CD4-positive, alpha-beta T cell treated with Interleukin-4 for 1 hour (primary cell): ENCODE data around the gene ATP11B.
A peak's percentile ranks its signal among the peaks of the same experiment; 100 is the strongest.

ENCODE experiments used
- DNase-seq, 2 donors: peaks; one replicate each; pipeline ENCODE4 v3.0.0-alpha.2; 2020 to 2022

ATP11B gene

DNA sequence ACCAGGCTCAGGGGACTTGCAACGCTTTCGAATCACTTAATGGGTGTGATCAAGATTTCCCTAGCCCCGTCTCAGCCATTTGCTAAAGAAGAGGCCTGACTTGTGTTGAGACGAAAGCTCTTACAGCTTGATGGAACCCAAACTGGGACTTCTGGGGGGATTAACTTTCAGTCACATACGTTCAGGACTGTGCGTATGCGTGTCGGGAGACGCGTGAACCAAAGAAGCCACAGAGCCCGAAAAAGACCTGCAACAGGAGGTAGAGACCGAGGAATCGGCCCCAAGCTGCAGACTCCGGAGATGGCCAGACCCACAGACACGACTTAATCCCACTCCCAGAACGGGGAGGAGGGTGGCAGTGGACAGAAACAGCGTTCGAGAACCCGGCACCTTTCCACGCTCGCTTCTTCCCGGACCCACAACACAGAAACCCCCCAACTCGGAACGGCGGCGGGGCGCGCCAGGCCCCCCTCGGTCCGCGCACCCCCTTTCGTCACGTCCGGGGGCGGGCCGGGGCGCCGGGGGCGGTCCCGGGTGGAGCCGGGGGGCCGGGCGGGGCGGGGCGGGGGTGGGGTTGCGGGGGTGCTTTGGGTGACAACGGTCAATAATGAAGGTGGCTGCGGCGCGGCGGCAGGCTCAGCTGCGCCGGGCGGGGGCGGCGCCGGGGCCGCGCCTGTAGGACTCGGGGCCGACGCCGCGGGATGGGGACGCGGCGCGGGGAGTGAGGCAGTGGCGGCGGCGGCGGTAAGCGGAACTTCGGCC lies at the start of gene ATP11B:
Gene ATP11B, plus strand, starts transcription at position 604 of the 762 bp plus-strand sequence. CDS start 256 bp downstream, outside the sequence.
- DNase-seq, result peak; percentile 81 to 85

- no peak for DNase-seq
Measured at GRCh38 chr3:182746959-182747358, 46.3 kb upstream of the ATP11B start.

- no peak for DNase-seq
Measured at GRCh38 chr3:182755308-182755707, 38.0 kb upstream of the ATP11B start.

DNA sequence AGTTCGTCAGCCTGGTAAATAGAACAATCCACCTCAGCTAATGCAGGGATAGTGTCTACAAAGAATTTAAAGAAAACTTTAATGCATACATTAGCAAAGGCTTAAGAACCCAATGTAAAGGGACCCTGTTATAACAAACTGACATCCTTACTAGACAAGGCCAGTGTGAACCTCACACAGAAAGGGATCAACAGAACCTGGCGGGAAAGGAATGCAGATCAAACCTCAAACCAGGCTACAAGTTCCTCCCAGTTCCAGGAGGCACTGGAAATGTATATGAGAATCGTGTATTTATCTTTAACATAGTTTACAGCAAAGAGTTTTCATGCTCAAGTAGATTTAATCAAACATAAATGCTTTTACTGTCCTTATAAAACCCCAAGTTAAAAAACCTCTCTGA lies 37.6 kb upstream of the ATP11B start:
- DNase-seq, result no peak

DNA sequence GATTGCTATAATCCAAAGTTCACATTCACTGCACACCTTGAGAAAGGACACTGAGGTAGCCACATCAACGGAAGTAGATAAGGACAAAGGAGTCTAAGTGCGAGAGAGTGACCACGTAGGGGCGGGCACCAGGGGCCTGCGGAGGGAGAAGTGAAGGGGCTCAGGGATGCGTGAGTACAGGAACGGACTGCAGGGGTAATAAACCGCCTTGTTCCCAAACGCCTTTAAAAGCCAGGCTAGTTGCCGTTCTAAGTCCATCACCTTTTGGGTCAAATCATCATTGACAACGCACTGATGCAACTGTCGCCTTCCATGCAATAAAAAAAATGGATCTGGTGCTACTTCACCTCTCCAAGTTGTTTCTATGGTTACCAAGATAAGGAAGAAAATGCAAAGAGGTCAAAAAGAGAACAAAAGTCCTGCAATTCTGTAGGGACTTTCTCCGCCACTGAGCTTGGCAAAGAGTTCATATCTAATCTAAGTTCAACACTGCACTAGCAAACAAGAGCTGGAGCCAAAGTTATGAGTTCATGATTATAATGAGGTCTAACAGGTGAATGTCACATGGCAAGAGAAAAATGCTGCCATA lies 32.6 kb upstream of the ATP11B start:
- DNase-seq, result no peak

DNA sequence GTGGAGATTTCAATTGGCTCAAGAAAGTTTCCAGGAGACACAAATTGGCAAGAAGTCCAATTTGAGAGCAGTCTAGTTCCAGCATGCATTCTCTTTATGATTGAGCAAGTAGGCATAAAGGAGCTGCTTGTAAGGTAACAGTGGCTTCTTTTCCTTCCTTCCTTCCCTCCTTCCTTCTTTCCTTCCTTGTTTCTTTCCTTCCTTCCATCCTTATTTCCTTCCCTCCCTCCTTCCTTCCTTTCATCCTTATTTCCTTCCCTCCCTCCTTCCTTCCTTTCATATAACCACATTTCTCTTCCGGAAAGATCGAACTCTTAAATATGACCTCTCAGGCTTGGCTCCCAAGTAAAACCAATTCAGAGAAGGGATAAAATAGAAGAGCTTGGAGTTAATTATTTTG lies 29.4 kb upstream of the ATP11B start:
- no peak for DNase-seq

DNA sequence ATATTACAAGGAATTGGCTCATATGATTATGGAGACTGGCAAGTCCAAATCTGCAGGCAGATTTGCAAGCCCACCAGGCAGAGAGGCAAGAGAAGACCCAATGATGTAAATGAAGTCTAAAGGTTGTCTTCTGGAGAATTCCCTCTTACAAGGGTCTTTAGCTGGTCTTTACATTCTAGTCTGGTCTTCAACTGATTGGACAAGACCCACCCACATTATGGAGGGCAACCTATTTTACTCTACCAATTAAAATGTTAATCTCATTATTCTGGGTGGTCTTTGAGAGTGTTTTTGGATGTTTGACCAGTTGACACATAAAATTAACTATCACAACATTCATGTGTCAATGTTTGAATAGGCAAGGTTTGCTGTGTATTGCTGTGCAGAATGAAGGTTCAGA lies 28.0 kb upstream of the ATP11B start:
- DNase-seq, result no peak

DNA sequence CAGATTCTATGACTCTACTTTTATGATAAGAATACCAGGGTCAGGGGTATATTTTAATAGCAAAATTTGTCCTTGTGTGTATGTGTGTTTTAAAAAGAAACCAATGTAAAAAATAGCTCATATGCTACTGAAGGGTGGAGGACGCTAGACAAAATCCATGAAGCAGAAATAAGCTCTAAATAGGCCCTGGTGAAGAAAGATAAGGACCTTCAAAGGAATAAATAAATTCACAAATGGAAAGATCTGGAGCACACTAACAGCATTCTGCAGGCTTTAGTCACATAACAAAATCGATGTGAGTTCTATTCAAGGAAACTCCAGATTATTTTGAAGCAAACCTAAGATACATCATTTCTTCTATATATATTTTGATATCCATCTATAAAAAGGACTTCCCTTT lies 27.2 kb upstream of the ATP11B start:
- DNase-seq, result no peak

DNA sequence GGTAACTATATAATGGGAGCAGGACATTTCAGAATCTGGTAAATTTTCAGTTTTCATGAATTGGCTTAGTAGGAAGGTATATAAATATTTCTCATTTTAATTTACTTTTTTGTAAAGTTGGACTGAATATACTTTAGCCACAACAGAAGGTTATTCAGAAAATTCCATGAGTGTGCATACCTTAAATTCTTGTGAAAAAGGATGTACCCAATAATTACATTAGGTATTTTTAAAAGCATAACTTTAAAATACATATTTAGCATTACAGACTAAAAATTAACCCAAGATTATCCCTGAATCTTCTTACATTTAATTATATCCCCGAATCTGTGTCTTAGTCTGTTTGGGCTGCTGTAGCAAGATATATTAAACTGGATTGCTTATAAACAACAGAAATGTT lies 24.9 kb upstream of the ATP11B start:
- no peak for DNase-seq

DNA sequence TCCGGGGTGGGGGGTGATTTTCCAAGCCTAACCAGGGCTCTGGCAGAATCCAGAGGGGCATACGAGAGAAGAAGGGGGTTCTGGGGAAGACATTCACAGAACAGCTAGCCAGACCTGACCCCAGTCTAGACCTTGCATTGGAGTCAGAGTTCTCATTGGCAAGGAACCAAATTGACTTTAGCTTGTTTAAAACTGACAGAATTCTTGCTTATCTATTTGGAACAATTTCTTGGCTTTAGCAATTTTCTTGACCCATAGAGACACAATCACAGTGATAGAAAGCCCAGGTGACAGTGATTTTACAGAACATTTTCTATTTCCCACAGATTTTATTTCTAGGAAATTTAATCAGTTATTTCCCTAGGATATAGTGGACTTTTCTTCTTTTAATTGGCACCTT lies 23.6 kb upstream of the ATP11B start:
- no peak for DNase-seq

DNA sequence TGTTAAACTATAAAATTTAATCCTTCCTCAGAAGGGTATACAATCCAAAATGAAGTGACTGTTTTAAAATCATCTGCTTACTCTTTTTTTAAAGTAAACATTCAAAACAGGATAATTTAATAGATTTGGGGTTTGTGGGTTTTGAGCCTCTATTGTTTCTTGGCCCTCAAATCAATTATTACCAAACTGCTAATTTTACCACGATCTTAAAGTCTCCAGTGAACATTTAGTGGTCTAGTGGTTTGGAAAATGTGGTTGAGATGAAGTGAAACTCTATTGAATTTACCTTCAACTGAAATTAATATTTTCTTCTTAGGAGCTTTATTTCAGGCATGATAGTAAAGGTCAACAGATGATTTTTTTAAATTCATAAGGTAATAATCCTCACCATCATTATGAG lies 11.2 kb upstream of the ATP11B start:
- DNase-seq, result no peak

GRCh38 chr3:182783106-182783505 lies 10.2 kb upstream of the ATP11B start:
- DNase-seq, result no peak

DNA sequence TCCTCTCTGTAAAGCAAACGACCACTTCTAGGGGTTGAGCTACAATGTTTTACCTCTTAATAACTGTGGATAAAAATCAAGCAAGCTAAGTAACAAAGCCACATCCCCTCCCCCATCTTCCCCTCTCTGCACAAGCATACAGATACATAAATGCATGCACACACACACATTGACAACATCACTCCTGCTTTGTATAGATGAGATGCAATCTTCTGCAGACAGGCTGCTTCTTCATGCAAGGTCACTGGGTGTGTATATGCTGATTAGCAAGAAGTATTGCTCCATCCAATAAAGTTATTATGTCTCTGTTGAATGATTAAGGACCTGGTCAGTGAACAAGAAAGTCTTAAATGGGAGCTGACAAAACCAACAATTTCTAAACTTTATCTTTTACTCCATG lies 8.8 kb upstream of the ATP11B start:
- DNase-seq, result no peak

GRCh38 chr3:182785142-182785541 lies 8.2 kb upstream of the ATP11B start:
- DNase-seq, result no peak

- DNase-seq, result no peak
Measured at GRCh38 chr3:182785756-182786155, 7.5 kb upstream of the ATP11B start.

GRCh38 chr3:182786564-182787196 lies 6.6 kb upstream of the ATP11B start:
- no peak for DNase-seq

GRCh38 chr3:182787302-182788036 lies 5.8 kb upstream of the ATP11B start:
- DNase-seq, result no peak

DNA sequence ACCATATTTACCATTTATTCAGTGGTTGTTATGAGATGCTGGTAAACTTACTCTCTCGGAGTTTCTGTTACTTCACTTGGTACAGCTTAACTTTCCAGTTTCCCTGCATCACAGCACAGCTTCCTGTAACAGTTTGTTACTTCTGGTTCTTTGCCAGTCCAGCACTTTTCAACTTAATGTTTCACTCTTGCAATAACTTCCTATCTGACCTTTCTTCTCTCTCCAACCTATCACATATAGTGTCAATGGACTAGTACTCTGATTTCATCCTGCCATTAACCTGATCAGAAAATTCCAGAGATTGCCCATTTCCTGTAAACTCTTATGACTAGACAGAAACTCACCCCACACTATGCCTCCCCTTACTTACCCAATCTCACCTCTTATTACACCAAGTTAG lies 3.9 kb upstream of the ATP11B start:
- no peak for DNase-seq

DNA sequence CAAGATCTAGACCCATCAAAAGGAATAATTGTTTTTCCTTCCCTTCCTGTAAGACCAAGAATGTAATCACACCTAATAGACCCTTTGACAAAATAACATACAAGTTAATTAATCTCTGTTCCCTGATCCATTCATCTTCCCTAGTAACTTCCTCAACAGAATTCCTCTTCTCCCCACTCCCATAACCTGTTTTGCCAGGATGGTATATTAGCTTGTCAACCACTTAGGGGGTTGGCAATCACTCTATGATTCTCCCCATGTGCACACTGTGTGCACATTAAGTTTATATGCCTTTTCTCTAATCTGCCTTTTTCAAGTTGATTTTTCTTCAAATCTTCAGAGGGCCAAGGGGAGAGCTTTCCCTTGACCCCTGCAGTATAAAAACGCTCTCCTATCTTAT lies 2.7 kb upstream of the ATP11B start:
- no peak for DNase-seq

DNA sequence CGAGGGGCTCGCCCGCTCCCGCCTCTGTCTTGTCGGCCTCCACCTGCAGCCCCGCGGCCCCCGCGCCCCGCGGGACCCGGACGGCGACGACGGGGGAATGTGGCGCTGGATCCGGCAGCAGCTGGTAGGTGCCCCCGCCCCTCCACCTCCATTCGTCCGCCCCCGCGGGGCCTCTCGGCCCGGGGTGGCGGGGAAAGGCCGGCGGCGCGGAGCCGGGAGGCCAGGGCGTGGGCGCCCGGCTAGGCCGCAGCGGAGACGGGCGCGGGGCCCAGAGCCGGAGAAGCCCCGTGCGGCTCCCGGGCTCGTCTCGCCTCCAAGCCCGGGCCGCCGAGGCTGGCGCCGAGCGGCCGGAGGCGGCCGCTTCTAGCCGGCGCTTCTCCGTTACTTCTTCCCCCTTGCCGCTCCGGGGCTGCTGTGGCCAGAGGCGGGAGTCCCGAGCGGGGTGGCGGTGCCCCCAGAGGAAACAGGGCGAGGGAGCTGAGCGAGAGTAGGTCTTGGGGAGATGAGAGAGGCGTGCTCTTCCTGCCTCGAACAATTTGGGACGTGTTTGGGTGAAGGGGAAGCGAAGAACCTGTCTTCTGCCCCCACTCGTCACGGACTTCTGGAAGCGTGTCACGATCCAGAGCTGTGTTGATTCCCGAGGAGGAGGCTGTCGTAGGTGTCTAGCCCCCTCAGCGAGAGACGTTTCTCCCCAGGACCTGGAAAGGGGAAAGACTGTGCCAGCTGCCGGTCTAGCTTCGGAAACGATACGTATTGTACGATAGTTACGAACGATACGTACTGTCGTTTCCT lies 555 bp downstream of the ATP11B start:
- DNase-seq, result peak; percentile 45 to 55

DNA sequence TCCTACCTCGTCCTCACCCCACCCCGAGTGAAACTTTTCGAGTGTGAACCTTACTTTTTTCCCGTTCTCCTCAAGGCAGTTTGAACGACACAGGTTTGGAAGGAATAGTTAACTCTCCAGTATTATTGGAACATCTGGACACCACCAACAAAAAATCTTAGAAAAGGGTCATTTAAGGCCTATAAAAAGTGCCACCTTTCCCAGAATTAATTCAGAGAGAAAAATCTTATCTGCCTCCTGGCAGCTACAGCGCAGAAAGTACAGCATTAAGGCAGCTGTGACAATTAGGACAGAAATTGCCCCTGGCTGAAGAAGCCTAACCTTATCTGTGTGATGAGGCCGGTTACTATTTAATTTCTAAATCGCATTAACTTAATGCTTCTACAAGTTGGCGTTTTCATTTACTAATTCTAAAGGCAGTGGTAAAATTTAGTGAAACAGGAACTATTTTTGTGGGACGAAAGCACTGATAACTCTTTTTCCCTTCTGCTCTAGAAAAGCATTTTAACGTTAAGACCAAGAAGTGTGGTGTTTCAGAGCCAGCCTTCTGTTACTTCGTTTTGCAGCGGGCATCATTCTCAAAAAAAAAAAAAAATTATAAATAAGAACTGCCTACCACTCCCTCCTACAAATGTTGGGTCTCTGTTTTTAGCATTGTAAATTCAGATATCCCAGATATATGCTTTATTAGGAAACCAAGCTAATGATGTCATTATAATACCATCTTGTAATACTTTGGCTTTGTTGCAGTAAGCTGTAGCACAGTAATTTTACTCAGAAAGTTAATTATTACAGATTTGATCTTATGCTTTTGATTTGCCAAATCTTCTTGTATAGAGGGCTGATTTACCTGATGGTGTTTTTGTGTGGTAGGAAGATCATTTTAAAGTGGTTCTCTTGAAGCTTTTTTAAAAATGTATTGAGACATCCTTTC lies 1.4 kb downstream of the ATP11B start:
- DNase-seq, result peak in 1 of 2 donors; percentile 19

- DNase-seq, result peak; percentile 45 to 78
Measured at GRCh38 chr3:182795389-182795782, 2.1 kb downstream of the ATP11B start.
